HG03159 (cell line): Measurements from ENCODE around the gene CDC16.
"Not testable (repeated sequence)": the region's sequence is repeated elsewhere in the genome, so short reads cannot be mapped to it uniquely, and the experiment has no call there.

ENCODE experiments used
- ATAC-seq: cut with Tn5 transposase; IDR thresholded peaks from one replicate; pipeline ENCODE4 v1.9.1; 2021; ENCODE audit warnings: mild to moderate bottlenecking, moderate library complexity; ENCODE audit not compliant: unreplicated experiment

Gene CDC16

DNA sequence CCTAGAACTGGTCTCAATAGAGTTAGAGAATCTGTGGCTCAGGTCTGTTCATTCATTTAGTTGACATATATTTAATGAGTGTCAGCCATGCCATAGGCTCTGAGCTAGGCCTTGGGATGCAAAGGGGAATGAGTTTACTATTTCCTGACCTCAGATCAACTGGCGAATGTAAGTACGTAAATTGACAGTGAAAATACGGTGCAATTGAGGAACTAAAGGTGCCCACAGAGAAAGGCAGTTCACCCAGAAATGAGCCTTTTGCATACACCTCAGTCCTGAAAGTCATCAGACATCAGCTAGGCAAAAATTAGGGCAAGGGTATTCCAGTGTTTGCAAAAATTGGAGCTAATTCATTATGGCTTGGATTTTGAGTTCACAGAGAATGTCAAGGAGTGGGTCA is 26.1 kb downstream of the CDC16 start:
- ATAC-seq = no peak

DNA sequence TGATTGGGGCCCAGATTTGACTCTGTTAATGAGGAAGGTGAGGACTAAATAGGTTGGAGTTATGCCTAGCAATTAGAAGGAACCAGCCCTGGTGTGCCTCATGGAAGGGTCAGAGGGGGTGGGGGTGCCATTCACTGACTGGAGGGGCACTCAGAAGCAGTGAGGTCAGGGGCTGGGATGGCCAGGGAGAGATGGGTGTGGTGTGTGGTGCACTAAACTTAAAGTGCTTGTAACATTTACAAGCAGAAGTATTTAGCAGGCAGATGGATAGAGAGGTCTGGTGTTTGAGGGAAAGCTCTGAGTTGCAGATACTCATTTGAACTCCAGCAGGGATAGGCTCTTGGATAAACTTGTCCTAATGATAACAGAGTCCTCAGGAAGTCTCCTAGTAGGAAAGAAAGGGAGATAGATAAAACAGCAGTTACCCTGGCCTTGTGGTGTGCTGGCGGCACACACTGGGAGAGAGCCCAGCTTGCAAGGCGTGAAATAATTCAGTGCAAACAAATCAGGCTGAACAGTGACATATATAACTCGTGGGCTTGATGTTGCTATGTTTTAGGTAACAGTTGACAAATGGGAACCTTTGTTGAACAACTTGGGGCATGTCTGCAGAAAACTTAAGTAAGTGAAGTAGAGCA is 26.8 kb downstream of the CDC16 start:
- ATAC-seq = no peak

DNA sequence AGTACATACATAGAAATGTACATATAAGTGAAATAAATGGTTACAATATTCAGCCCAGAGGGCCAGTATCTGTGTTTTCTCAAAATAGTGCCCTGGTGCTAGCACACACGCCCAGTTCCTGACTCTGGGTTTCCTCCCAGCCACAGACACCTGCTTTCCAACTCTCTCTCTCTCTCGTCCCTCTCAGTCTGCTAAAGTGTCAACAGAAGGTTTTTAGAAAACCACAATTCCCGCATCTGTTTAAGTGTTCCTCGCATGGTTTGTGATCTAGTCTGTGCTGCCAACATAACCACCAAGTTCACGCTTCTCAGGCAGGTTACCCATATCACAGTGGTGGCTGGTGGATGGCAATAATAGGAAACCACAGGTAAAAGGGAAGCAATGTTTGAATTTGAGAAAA is 28.9 kb downstream of the CDC16 start:
- ATAC-seq = no peak

DNA sequence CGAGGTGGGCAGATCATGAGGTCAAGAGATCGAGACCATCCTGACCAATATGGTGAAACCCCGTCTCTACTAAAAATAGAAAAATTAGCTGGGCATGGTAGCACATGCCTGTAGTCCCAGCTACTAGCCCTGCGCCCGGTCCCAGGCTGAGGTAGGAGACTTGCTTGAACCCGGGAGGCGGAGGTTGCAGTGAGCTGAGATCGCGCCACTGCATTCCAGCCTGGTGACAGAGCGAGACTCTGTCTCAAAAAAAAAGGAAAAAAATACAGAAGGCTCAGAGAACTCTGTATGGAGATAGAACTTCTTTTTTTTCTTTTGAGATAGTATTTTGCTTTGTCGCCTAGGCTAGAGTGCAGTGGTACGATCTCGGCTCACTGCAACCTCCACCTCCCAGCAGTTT is 29.6 kb downstream of the CDC16 start:
- ATAC-seq = not testable (repeated sequence)

DNA sequence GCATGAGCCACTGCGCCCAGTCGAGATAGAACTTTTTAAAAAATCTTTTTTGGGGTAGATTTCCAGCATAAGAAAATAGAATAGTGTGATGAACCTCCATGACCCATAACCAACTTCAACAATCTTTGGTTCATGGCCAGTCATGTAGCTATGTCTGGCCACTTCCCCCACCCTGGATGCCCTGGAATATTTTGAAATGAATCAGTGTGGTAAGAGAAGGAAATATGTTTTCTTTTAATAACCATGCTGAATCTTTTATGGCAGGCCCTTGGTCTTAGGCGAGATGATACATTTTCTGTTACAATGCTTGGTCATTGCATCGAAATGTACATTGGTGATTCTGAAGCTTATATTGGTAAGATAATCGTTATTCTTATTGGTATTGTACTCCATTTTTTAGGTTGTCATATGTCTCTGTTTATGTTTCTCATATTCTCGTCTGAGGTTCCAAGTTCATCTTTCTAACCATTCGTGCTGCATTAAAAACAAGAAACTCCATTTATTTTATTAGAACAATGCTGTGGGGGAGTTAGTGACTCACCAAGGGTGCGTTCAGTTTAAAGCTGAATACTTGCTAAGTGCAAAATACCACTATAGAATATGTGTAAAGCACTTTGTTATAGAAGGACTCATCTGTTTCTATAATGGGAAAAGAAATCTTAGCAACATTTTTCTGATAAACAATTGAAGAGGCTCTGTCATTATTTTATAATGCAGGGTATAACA is 30.4 kb downstream of the CDC16 start:
- no peak for ATAC-seq

DNA sequence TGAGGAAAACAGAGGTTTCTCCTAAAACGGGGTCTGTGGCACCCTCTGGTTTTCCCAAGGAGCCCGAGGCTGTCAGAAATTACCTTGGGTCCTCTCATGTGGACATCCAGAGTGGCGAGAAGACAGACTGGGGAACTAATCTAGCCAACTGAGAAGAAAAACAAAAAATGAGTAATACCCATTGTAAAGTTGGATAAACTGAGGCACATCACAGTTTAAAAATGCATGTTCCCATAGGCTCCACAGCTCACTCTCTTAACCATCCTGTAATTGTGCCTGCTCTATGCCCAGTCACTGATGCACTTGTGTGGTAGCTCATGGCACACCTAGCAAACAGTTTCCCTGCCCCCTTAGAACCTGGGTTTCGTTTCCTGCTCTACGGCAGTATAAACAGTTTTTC is 31.5 kb downstream of the CDC16 start:
- no peak for ATAC-seq

DNA sequence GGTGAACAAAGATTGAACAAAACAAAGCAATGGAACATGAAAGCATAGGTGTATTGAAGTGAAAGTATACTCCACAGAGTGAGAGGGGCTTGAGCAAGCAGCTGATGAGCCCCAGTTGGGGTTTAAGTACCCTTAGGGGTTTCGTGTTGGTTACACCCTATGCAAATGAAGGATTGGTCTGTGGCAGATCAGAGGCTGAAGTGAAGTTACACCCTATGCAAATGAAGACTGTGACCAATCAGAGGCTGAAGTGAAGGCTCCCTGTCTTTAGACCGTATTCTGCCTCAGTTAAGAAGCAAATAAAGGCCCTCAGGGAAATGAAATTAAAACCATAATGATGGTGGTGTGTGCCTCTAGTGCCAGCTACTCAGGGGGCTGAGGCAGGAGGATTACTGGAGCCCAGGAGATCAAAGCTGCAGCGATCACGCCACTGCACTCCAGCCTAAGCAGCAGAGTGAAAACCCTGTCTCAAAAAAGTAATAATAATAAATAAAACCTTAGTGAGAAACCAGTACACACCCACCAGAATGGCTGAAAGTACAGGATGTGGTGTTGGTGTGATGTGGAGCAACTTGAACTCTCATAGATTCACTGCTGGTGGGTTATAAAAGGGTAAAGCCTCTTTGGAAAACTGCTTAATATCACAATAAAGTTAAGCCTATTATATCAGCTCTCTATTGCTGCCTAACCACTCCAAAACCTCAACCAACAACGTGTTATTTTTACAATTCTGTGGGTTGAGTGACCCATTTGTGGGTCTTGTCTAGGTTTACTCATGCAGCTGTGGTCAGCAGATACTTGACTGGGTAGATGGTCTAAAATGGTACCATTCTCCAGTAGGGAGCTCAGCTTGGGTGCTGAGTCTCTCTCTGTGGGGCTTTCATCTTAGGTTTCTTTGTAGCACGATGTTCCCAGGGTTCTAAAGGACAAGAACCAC is 33.9 kb downstream of the CDC16 start:
- ATAC-seq = no peak

DNA sequence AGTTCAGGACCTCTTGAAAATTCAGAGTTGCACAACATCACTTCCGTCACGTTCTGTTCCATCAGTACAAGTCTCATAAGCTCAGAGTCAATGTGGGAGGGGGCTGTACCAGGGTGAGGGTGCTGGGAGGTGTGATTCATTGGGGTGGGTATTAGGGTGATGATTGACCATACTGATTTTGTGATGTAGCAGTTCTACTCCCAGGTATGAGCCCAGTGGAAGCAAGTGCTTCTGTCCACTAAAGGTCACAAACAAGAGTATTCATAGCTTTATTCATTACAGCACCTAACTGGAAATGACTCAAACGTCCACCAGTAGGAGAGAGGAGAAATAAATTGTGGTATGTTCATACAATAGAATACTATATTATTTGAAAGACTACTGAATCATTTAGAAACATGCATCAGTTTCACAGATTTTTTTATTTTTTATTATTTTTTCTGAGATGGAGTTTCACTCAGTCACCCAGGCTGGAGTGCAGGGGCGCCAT is 34.6 kb downstream of the CDC16 start:
- no peak for ATAC-seq

DNA sequence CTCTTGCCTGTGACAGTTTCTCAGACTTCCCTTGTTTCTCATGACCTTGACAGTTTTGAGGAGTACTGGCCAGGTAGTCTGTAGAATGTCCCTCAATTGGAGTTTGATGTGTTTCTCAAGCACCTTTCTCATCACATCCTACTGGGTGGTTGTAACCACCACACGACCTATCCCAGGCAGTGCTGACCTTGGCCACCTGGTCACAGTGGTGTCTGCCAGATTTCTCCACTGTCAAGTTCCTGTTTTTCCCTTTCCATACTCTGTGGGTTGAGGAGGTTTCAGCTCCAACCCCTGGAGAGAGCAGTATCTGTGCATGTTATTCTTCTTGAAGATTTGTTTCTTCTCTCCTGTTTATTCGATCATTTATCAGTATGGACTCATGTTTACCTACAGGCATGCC is 38.3 kb downstream of the CDC16 start:
- ATAC-seq = no peak

DNA sequence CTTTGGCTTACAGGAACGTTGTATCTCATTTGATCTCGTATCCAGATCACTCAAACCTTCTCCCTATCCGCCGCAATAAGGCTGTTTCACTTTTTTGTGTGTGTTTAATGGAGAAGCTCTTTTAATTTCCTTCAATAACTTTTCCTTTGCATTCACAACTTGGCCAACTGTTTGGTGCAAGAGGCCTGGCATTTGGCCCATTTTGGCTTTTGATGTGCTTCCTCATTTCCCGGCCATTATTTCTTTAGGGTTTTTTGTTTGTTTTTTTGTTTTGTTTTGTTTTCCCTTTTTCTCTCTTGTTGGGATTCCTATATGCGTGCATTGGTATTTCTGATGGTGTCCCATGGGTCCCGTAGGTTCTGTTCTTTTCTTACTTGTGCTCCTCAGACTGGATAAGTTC is 40.6 kb downstream of the CDC16 start:
- no peak for ATAC-seq

DNA sequence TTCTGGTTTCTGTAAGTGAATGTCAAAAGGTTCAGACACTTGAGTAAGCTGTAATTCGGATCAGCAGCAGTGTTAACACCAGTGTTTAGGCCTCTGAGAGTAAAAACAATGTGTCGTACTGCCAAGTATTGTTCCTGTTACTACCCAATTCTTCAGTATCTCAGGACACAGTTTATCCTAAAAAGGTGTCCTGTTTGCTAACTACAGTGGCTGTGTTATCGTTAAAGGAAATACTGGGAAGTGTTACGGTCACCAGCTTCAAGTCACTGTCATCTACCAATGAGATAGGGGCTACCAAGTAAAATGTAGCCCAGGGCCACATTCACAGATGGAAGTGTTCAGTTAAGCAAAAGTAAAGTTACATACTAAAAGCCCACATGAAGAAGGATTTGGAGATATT is 44.4 kb downstream of the CDC16 start:
- no peak for ATAC-seq

DNA sequence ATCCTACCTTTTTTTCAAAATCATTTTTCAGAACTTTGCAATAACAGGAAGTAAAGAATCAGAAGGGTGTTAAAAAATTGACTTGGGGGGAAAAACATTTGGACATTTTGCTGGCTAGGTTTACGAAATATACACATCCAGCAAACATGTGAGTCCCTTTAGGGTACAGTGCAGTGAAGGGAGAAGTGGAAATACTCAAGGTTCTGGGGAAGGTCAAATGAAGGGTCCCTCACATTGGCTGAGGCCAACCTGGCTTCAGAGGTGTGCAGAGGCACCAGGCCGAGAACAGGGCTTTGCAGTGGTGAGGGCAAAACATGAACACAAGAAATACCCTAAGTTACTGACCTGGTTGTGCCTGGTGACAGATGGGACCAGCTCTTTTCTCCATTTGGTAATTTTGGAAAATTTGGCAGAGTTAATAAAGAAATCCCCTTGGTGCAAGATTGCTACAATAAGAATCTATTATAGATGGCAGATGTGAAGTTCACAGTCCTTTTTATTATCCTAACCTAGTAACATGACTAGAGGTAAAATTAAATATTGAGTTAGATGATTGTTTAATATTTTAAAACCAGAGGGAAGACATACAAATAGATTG is 45.2 kb downstream of the CDC16 start:
- ATAC-seq = no peak

DNA sequence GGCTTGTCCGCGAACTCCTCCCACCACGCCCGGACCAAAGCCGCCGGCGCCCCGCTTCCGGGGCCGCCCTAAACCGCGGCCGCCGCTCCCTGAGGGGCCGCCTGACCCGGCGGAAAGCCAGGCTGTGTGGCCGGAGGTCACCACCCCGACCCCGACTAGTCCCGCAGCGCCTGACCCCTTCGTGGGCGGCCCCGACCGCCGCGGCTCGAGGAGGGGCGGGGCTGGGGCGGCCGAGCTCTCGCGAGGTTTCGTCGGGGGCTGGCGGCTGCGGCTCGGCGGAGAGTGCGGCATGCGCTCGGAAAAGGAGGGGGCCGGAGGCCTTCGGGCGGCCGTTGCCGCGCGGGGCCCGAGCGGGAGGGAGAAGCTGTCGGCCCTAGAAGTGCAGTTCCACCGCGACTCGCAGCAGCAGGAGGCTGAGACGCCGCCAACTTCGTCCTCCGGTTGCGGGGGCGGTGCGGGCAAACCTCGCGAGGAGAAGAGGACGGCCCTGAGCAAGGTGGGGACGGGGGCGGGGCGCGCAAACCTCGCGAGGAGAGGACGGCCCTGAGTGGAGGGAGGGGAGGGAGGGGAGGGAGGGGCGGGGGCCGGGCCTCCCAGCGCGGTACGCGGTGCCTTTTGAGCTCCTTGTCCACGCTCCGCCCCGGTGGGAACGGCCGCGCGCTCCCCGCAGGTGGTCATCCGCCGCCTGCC is 46.8 kb downstream of the CDC16 start, which contains the start of gene UPF3A:
Gene UPF3A, plus strand, starts transcription at position 251 of the 690 bp plus-strand sequence. Its CDS starts 39 bp downstream, at position 290.
- ATAC-seq = peak; percentile 67

DNA sequence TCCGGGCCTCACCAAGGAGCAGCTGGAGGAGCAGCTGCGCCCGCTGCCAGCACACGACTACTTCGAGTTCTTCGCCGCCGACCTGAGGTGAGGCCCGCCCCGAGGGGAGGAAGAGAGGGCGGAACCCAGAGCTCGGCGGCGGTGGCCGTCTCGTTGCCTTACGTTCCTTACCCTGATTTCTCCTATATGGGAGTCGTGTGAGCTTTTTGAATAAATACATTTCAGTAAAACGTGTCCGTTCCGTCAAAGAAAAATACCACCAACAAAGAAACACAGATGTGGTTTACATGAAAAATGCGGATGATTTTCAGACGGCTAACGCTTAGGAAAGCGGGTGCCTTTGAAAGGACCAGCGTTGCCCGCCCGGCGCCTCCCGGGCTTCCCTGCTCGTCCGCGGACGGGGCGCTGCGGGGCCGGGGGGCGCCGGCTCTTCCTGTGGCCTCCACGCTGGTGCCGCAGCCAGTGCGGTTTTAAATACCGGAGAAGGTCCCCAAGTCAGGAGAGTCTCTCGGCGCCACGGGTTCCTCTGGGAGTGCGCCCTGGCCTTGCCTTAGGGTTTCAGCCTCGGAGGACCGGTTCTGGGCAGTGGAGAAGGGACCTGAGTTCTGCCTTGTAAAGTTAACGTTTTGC is 47.5 kb downstream of the CDC16 start:
- ATAC-seq = peak; percentile 60

DNA sequence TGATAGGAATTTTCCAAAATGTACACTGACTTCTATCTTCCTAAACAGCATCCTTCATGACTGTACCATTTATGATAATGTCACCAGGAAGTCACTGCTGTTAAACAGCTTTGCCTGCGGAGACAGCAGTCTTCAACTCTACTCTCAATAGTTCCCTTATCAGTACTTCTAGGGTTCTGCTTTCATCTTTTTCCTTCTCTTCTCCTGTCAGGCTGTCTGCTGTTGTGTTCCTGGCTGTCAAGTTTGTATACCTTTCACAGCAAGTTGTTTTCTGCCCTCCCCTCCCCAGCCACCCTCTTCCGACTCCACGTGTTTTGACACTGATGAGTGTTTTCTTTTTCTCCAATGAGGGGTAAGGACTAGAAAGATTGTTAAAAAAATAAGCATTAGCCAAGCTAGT is 48.9 kb downstream of the CDC16 start:
- no peak for ATAC-seq

DNA sequence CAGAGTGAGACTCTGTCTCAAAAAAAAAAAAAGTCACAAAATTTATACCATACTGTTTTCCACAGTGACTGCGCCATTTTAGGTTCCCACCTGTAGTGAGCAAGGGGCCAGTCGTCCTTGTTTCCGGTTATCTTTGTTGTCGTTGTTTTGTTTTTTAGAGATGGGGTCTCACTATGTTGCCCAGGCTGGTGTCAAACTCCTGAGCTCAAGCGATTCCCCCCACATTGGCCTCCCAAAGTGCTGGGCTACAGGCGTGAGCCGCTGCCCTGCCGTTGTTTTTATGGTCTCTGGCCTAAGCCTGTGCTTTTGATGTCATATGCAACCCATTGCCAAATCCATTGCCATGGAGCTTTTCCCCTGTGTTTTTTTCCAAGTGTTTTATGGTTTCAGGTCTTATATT is 50.0 kb downstream of the CDC16 start:
- ATAC-seq = no peak

DNA sequence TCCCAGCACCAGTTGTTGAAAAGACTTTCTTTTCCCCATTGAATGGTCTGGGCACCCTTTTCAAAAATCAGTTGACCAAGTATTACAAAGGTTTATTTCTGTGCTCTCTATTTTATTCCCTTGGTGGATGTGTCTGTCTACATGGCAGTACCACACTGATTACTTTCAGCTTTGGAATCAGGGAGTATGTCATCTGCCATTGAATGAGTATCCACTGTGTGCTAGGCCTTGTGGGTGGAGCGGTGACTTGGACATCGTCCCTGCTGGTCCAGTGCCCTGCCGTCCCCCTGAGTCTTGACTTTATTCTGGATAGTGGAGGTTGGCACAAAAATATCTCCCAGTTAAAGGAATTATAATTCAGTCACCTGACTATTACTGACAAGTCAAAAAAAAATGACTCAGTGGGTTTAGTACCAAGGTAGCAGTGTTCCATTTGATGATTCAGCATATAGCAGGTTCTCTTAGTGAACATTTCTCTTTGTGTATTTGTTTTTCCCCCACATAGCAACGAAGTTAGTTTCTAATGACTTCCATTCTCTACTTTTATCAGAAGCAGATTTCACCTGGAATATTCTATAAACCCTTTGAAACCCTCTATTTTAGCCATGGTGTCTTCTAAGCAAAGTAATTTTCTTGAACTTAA is 50.6 kb downstream of the CDC16 start:
- no peak for ATAC-seq

DNA sequence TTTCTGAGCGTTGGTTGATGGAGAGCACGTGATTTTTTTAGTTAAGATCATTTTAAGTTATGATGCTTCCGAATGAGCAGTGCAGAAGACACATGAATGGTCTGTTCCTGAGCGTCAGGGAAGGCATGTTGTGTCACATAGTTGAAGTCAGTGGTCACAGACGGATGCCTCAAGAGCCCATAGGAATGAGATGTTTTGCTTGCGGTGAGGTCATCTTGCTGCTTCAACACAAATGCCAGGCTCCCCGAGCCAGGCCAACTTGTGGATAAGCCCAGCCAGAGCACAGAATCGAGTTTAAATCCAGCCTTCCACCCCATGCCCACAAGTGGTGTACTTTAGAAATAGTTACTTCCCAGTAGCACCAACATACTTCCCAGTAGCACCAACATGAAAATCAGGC is 52.1 kb downstream of the CDC16 start:
- ATAC-seq = no peak

DNA sequence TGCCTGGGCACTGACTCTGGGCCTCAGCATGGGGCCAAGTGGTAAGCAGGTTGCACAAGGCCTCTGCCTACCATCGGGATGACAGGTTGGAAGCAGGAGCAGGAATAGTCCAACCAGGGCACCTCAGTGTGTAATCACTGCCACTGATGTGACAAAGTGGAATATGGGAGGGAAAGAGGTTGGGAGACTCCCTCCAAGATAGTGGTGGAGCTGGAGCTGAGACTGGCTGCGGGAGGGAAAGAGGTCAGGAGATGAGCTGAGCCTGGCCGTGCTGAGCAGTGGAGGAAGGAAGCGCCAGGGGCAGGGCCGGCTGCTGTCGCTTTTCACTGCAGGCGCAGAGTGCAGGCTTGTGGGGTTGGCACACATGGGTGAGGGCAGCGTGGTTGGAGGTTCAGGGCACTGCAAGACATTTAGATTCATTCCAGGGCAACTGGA is 53.5 kb downstream of the CDC16 start:
- no peak for ATAC-seq
